Loucy (cell line): ENCODE results near the gene SLX4IP.
"Not testable (repeated sequence)": the region's sequence is repeated elsewhere in the genome, so short reads cannot be mapped to it uniquely, and the experiment has no call there.

Experiments
- H2AFZ ChIP-seq: fragments of 200-600 bp; sonication (generic); 2 replicates; pipeline ENCODE4 v1.6.0; 2016; ENCODE audit warnings: antibody characterized with exemption, mild to moderate bottlenecking, low read length, moderate library complexity
- H3F3A ChIP-seq: fragments of 200-600 bp; 2 replicates; pipeline ENCODE4 v1.6.0; 2016; ENCODE audit warnings: antibody characterized with exemption, low read depth, mild to moderate bottlenecking
- H3K27me3 ChIP-seq: fragments of 200-600 bp; sonication (generic); 2 replicates; pipeline ENCODE4 v1.6.1; 2014; ENCODE audit warnings: low read length, mild to moderate bottlenecking; ENCODE audit not compliant: insufficient read depth, poor library complexity, severe bottlenecking
- H3K36me3 ChIP-seq: fragments of 200-600 bp; sonication (generic); 2 replicates; pipeline ENCODE4 v1.6.1; 2016; ENCODE audit warnings: low read length; ENCODE audit not compliant: insufficient read depth
- H3K4me1 ChIP-seq: fragments of 200-600 bp; sonication (generic); 2 replicates; pipeline ENCODE4 v1.5.1; 2014; ENCODE audit warnings: low read length, mild to moderate bottlenecking; ENCODE audit not compliant: insufficient read depth, poor library complexity, severe bottlenecking
- H3K4me2 ChIP-seq: fragments of 200-600 bp; sonication (generic); 2 replicates; pipeline ENCODE4 v1.6.0; 2014; ENCODE audit warnings: antibody characterized with exemption, low read length, low read depth, mild to moderate bottlenecking; ENCODE audit not compliant: poor library complexity, severe bottlenecking
- H3K4me3 ChIP-seq: fragments of 200-600 bp; sonication (generic); 2 replicates; pipeline ENCODE4 v1.5.1; 2014; ENCODE audit warnings: low read length, mild to moderate bottlenecking, mixed read lengths; ENCODE audit not compliant: poor library complexity, severe bottlenecking
- H3K79me2 ChIP-seq: fragments of 200-600 bp; sonication (generic); 2 replicates; pipeline ENCODE4 v1.6.1; 2014; ENCODE audit warnings: low read length; ENCODE audit not compliant: insufficient read depth
- H3K9ac ChIP-seq: fragments of 200-600 bp; sonication (generic); 2 replicates; pipeline ENCODE4 v1.6.0; 2014; ENCODE audit warnings: mild to moderate bottlenecking, low read depth, low read length, moderate library complexity; ENCODE audit not compliant: poor library complexity, severe bottlenecking
- H3K9me2 ChIP-seq: fragments of 200-600 bp; sonication (generic); replicated peaks from 2 replicates; pipeline ENCODE4 v1.6.1; 2016; ENCODE audit warnings: low read depth, low read length, mixed read lengths
- H3K9me3 ChIP-seq: fragments of 200-600 bp; sonication (generic); 2 replicates; pipeline ENCODE4 v1.6.1; 2014; ENCODE audit warnings: mild to moderate bottlenecking, antibody characterized with exemption, low read length, low read depth; ENCODE audit not compliant: insufficient read depth
- H4K20me1 ChIP-seq: fragments of 200-600 bp; sonication (generic); 2 replicates; pipeline ENCODE4 v1.6.0; 2014; ENCODE audit warnings: antibody characterized with exemption, low read length, mild to moderate bottlenecking; ENCODE audit not compliant: insufficient read depth, poor library complexity, severe bottlenecking
- CTCF ChIP-seq: fragments of 200-600 bp; sonication (generic); conservative IDR thresholded peaks from 2 replicates; pipeline ENCODE4 v1.5.1; 2014; ENCODE audit warnings: mild to moderate bottlenecking, antibody characterized with exemption, low read length
- EZH2phosphoT487 ChIP-seq: fragments of 200-600 bp; IDR thresholded peaks from 2 replicates; pipeline ENCODE4 v1.6.1; 2018; ENCODE audit warnings: antibody characterized with exemption, mild to moderate bottlenecking, moderate library complexity, borderline replicate concordance

Gene SLX4IP

GRCh38 chr20:10613911-10614310 lies 178.8 kb downstream of the SLX4IP start:
- Histone ChIP-seq H3K27me3 (no peaks in the 10 kb centered on the region), H3K4me1 (no peaks in the 10 kb centered on the region), H3K9me3 (no peaks in the 10 kb centered on the region), H3K79me2 (no peaks in the 10 kb centered on the region), H3K9me2 (no peaks in the 10 kb centered on the region), H3K9ac (no peak overlapping the region), H3F3A (no peaks in the 10 kb centered on the region), H2AFZ (no peak overlapping the region), H3K36me3 (peaks cover 3% of the 10 kb centered on the region; the same call in 1 of the 2 replicates), H4K20me1 (no peaks in the 10 kb centered on the region), H3K4me3 (no peak overlapping the region), H3K4me2 (no peak overlapping the region)
- TF ChIP-seq EZH2phosphoT487 (no peak), CTCF (no peak)

- Histone ChIP-seq H3F3A (no peaks in the 10 kb centered on the region), H4K20me1 (no peaks in the 10 kb centered on the region), H3K4me3 (no peak overlapping the region), H3K4me2 (no peak overlapping the region), H3K79me2 (no peaks in the 10 kb centered on the region), H3K9me3 (no peaks in the 10 kb centered on the region), H3K4me1 (no peaks in the 10 kb centered on the region), H3K27me3 (no peaks in the 10 kb centered on the region), H2AFZ (no peak overlapping the region), H3K9ac (no peak overlapping the region), H3K9me2 (no peaks in the 10 kb centered on the region), H3K36me3 (no peaks in the 10 kb centered on the region)
- no peak for TF ChIP-seq CTCF
- no peak for TF ChIP-seq EZH2phosphoT487
Measured at GRCh38 chr20:10616212-10616611, 181.1 kb downstream of the SLX4IP start.

- not testable (repeated sequence) for H3K4me2 ChIP-seq, H3K27me3 ChIP-seq, H3K4me3 ChIP-seq, H3K9me2 ChIP-seq, H3F3A ChIP-seq, H2AFZ ChIP-seq, H3K79me2 ChIP-seq, H3K4me1 ChIP-seq, H4K20me1 ChIP-seq, H3K9ac ChIP-seq, H3K9me3 ChIP-seq, H3K36me3 ChIP-seq
Measured at GRCh38 chr20:10617549-10618133, 182.5 kb downstream of the SLX4IP start.

GRCh38 chr20:10618611-10619245 lies 183.6 kb downstream of the SLX4IP start:
- H3K9me3 ChIP-seq, result no peaks in the 10 kb centered on the region
- no peaks in the 10 kb centered on the region for H3K4me1 ChIP-seq
- H2AFZ ChIP-seq, result no peak overlapping the region
- H3K27me3 ChIP-seq, result no peaks in the 10 kb centered on the region
- TF ChIP-seq EZH2phosphoT487 (no peak), CTCF (no peak)
- H4K20me1 ChIP-seq, result no peaks in the 10 kb centered on the region
- no peak overlapping the region for H3K4me3 ChIP-seq
- H3K36me3 ChIP-seq, result no peaks in the 10 kb centered on the region
- no peaks in the 10 kb centered on the region for H3F3A ChIP-seq
- no peak overlapping the region for H3K9ac ChIP-seq
- H3K9me2 ChIP-seq, result no peaks in the 10 kb centered on the region
- no peak overlapping the region for H3K4me2 ChIP-seq
- no peaks in the 10 kb centered on the region for H3K79me2 ChIP-seq
